ENCODE measurements around the gene ZNF345.

Gene ZNF345

GRCh38 chr19:36850559-36851442 lies at the start of gene ZNF345:
Gene ZNF345 (plus strand): TSS chr19:36850876. CDS start chr19:36876831, 25,955 bp downstream.
- DNase-seq: peak; percentile 96

GRCh38 chr19:36805364-36805763 lies 45.3 kb upstream of the ZNF345 start:
- no peak for DNase-seq

- no peak for DNase-seq
These were observed 43.6 kb upstream of the ZNF345 start for GRCh38 chr19:36807029-36807428.

- DNase-seq: no peak
These were observed 31.5 kb upstream of the ZNF345 start for GRCh38 chr19:36819130-36819630.

GRCh38 chr19:36821758-36822157 lies 28.9 kb upstream of the ZNF345 start:
- DNase-seq: no peak

- DNase-seq: no peak
These were observed 17.2 kb upstream of the ZNF345 start for GRCh38 chr19:36833430-36833829.

- no peak for DNase-seq
These were observed 13.3 kb upstream of the ZNF345 start for GRCh38 chr19:36837176-36837905.

GRCh38 chr19:36837906-36838783 lies 12.5 kb upstream of the ZNF345 start, which contains the start of gene ZNF790:
Gene ZNF790 (minus strand): TSS chr19:36838387. CDS start chr19:36825619, 12,768 bp downstream.
- DNase-seq: peak; percentile 93

- no peak for DNase-seq
These were observed 11.8 kb upstream of the ZNF345 start for GRCh38 chr19:36838784-36839324.

GRCh38 chr19:36847968-36848367 lies 2.7 kb upstream of the ZNF345 start:
- DNase-seq: no peak

- DNase-seq: peak; percentile 93
These were observed 746 bp upstream of the ZNF345 start for GRCh38 chr19:36849701-36850558.

- no peak for DNase-seq
These were observed 1.2 kb downstream of the ZNF345 start for GRCh38 chr19:36851898-36852297.

GRCh38 chr19:36876993-36877938 lies 26.6 kb downstream of the ZNF345 start:
- DNase-seq: no peak

- no peak for DNase-seq
These were observed 41.2 kb downstream of the ZNF345 start for GRCh38 chr19:36891768-36892357.

- DNase-seq: no peak
These were observed 44.2 kb downstream of the ZNF345 start for GRCh38 chr19:36894849-36895383.

GRCh38 chr19:36898422-36898821 lies 47.7 kb downstream of the ZNF345 start:
- no peak for DNase-seq

- DNase-seq: peak; percentile 88
These were observed 65.5 kb downstream of the ZNF345 start, which contains the start of the genes ZNF568 and ZNF829 for GRCh38 chr19:36915992-36916830. Gene ZNF568 (plus strand): TSS chr19:36916332. CDS start chr19:36922771, 6,439 bp downstream. Gene ZNF829 (minus strand): TSS chr19:36916291. CDS start chr19:36915167, 1,124 bp downstream.

- DNase-seq: no peak
These were observed 66.3 kb downstream of the ZNF345 start for GRCh38 chr19:36916991-36917390.

All from NCI-H526 treated with DMSO at 0.1 percent for 48 hours (cell line).